Colonic mucosa (tissue), 4 donors: Measurements from ENCODE around the gene ALPK3. TPM values are rescaled to one million over a fixed set of nuclear protein-coding genes. Genes with fewer than 3 reads are reported as not detected.
A peak's percentile ranks its signal among the peaks of the same experiment; 100 is the strongest.

Experiments used
- DNase-seq: peaks from one replicate; pipeline ENCODE4 v3.0.0-alpha.2; 2020
- H3K27ac ChIP-seq: fragments of 200-600 bp; one replicate; pipeline ENCODE4 v1.8.0; 2021
- H3K27me3 ChIP-seq: fragments of 200-600 bp; one replicate; pipeline ENCODE4 v1.8.0; 2021
- H3K36me3 ChIP-seq: fragments of 200-600 bp; one replicate; pipeline ENCODE4 v1.8.0; 2021
- H3K4me1 ChIP-seq: fragments of 200-600 bp; one replicate; pipeline ENCODE4 v1.8.0; 2021; ENCODE audit warnings: mild to moderate bottlenecking
- H3K4me3 ChIP-seq: fragments of 200-600 bp; one replicate; pipeline ENCODE4 v1.8.0; 2021
- H3K9ac ChIP-seq, 2 donors: one replicate each; pipeline ENCODE4 v1.7.0; 2013; ENCODE audit warnings: control low read depth in 2 of 2, low read depth in 2 of 2, low read length in 2 of 2
- H3K9me3 ChIP-seq: fragments of 200-600 bp; one replicate; pipeline ENCODE4 v1.8.0; 2021
- CTCF ChIP-seq: fragments of 200-600 bp; IDR thresholded peaks from one replicate; pipeline ENCODE4 v1.8.0; 2022; ENCODE audit warnings: antibody characterized with exemption, mild to moderate bottlenecking
- intact Hi-C: fragments of 100-400 bp; cut with DNase I; formaldehyde crosslinking; loops from one replicate; pipeline ENCODE4 v1.14.1; 2022
- total RNA-seq, 2 donors: library from RNA; stranded (reverse); fragmentation: NEBNext Ultra II Directional in 1 of 2; extraction: Animal tissue kit (Norgen Biotek cat#: 25700) in 1 of 2; gene quantifications; one replicate each; pipeline ENCODE4 v1.2.1, GENCODE V29; 2021
- donor health status: healthy.
- donor health status: DM: no; HTN: no; CAD: no.
- donor health status: DM: no; HTN: no; CAD: no.

The ALPK3 gene
- total RNA-seq, result 1 to 10 TPM in 1 of 2 donors, under 1 TPM in 1; 0.74 to 2.4 TPM

DNA sequence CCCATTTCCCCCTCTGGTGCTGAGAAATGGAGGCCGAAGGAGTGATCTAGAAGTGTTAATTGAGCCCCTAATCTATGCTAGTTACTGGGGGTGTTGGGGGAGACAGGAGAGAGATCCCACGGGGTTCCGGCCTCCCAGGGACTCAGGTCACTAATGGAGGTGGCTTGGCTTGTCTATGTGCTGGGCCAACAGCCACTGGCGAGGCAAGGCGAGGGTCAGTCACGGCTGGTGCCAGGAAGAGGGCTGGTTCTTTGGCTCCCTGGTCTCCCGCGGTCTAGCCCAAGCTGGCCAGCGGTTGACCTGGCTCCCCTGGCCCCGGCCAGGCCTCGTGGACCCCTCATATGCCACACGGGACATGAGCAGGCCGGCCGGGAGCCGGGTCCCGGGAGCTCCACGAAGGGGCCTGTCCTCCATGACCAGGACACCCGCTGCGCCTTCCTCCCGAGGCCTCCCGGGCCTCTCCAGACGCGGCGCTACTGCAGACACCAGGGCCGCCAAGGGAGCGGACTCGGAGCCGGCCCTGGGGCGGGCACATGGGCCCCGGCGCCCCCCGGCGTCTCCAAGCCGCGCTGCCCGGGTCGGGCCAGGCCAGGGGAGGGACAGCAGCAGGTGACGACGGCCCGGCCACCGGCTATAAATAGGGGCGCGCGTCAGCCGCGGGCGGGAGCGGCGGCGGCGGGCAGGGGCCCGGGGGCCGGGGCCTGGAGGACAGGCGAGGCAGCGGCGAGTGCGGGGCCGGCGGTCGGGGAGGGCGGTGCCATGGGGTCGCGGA, at the start of gene ALPK3:
Gene ALPK3, plus strand, starts transcription at position 663 of the 772 bp plus-strand sequence. Its CDS starts 97 bp downstream, at position 760.
- intact Hi-C loops, result no loop called here
- peak within 1 kb of the TSS in 1 of 2 donors; percentile 58 for H3K9ac ChIP-seq
- no peak within 1 kb of the TSS for H3K27ac ChIP-seq
- no peaks in the 10 kb centered on the region for H3K4me1 ChIP-seq
- no peaks in the 10 kb centered on the region for H3K27me3 ChIP-seq
- TF ChIP-seq CTCF, result no peak
- no peak for DNase-seq
- H3K36me3 ChIP-seq, result no peaks in the 10 kb centered on the region
- peak within 1 kb of the TSS; percentile 26 for H3K4me3 ChIP-seq
- no peaks in the 10 kb centered on the region for H3K9me3 ChIP-seq

GRCh38 chr15:84772031-84772430, 45.1 kb upstream of the ALPK3 start:
- Histone ChIP-seq H3K36me3 (peaks cover 8% of the 10 kb centered on the region), H3K9me3 (no peaks in the 10 kb centered on the region), H3K27ac (no peak overlapping the region), H3K4me3 (no peak overlapping the region), H3K4me1 (no peaks in the 10 kb centered on the region), H3K9ac (no peak overlapping the region), H3K27me3 (no peaks in the 10 kb centered on the region)
- no peak for TF ChIP-seq CTCF
- DNase-seq, result no peak
- intact Hi-C loops, result no loop called here

GRCh38 chr15:84772467-84772866, 44.7 kb upstream of the ALPK3 start:
- peaks cover 8% of the 10 kb centered on the region for H3K36me3 ChIP-seq
- no peaks in the 10 kb centered on the region for H3K27me3 ChIP-seq
- no peaks in the 10 kb centered on the region for H3K4me1 ChIP-seq
- no peak overlapping the region for H3K9ac ChIP-seq
- intact Hi-C loops, result no loop called here
- no peak for TF ChIP-seq CTCF
- H3K4me3 ChIP-seq, result no peak overlapping the region
- H3K27ac ChIP-seq, result no peak overlapping the region
- no peaks in the 10 kb centered on the region for H3K9me3 ChIP-seq
- no peak for DNase-seq

GRCh38 chr15:84773716-84774115, 43.4 kb upstream of the ALPK3 start:
- TF ChIP-seq CTCF, result no peak
- Histone ChIP-seq H3K9me3 (no peaks in the 10 kb centered on the region), H3K27ac (no peak overlapping the region), H3K9ac (no peak overlapping the region), H3K4me3 (no peak overlapping the region), H3K36me3 (peaks cover 2% of the 10 kb centered on the region), H3K4me1 (no peaks in the 10 kb centered on the region), H3K27me3 (no peaks in the 10 kb centered on the region)
- DNase-seq, result no peak
- intact Hi-C loops, result no loop called here

DNA sequence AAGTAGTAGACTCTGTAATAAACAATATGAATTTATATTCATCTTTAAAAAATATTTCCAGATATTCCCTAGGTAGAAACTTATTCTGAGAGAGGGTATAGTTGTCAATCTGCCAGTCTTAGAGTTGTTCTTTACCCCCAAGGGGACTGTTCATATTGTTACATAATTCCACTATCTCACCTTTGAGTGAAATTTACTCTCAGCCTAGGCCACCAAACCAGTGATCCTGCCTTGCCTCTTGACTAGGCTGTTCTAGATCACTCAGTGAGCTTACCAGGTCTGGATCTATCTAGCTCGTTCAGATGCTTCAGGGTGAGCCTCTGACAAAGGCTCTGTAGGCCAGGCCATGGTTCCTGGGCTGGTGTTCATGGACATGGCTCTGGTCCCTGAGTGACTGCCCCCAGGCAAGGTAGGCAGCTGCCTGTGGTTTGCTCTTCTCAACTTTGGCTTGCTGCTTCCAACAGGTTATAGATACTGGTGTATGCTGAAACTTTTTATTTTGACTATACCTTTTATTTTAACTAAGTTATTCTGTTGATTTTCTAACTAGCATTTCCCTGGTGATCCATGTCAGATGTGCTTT, 41.2 kb upstream of the ALPK3 start:
- Histone ChIP-seq H3K4me3 (no peak overlapping the region), H3K27me3 (no peaks in the 10 kb centered on the region), H3K27ac (no peak overlapping the region), H3K9ac (no peak overlapping the region), H3K9me3 (no peaks in the 10 kb centered on the region), H3K36me3 (no peaks in the 10 kb centered on the region), H3K4me1 (no peaks in the 10 kb centered on the region)
- TF ChIP-seq CTCF, result no peak
- intact Hi-C loops, result no loop called here
- no peak for DNase-seq
